ENCODE data around the gene CTBP2.
A peak's percentile ranks its signal among the peaks of the same experiment; 100 is the strongest.

The CTBP2 gene

GRCh38 chr10:125103466-125103865 lies 56.9 kb downstream of the CTBP2 start:
- no peak for TF ChIP-seq CTCF (IDR thresholded peaks at IDR 0.05; ENCODE audit: low read depth, low read length)
- DNase-seq (ENCODE audit: low read depth in 2 of 2), result no peak

GRCh38 chr10:125102821-125103220 lies 57.5 kb downstream of the CTBP2 start:
- no peak overlapping the region for H3K4me3 ChIP-seq (replicated peaks in 1 of 2; ENCODE audit: low read depth in 2 of 2, low read length in 2 of 2)

More at GRCh38 chr10:125103466-125103865, 56.9 kb downstream of the CTBP2 start:
- no peak overlapping the region for H3K4me3 ChIP-seq (replicated peaks in 1 of 2; ENCODE audit: low read depth in 2 of 2, low read length in 2 of 2)

DNA sequence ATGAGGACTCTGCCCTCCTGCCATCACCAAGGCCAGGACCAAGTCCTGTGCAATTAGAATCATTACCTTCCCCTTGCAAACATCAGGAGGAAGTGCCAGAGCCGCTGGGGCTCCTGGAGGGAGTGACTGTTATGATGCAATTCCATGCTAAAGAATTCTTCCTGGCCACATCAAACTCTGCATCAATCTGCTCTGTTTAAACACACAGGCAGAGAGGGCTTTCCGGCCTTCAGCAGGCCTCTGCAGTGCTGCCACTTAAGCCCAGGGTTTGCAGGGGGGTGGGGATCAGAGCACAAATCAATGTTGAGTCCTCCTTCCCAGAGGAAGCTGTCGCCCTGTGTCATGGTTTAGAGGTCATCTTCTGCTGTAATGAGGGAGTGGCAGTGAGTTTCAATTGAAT lies 58.1 kb downstream of the CTBP2 start:
- no peak for TF ChIP-seq CTCF (IDR thresholded peaks at IDR 0.05; ENCODE audit: low read depth, low read length)
- H3K4me3 ChIP-seq (replicated peaks in 1 of 2; ENCODE audit: low read depth in 2 of 2, low read length in 2 of 2), result no peak overlapping the region
- peak; percentile 61 to 66 for DNase-seq (ENCODE audit: low read depth in 2 of 2)

More at GRCh38 chr10:125102821-125103220, 57.5 kb downstream of the CTBP2 start:
- no peak for DNase-seq (ENCODE audit: low read depth in 2 of 2)
- TF ChIP-seq CTCF (IDR thresholded peaks at IDR 0.05; ENCODE audit: low read depth, low read length), result no peak

DNA sequence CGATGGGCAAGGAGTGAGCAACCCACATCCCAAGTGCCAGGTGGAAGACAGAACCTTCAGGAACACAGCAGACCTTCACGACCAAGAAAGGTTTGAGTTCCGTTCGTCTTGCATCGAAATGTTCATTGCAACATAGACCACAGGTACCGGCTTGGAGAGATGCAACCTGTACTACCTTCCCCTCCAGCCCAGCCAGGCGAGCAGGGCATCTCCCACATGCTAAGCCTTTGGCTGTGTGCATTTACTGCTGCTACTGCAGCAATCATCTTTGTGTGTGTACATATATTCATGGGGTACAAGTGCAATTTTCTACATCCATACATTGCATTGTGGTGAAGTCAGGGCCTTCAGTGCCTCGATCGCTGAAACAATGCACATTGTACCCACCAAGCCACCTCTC lies 58.8 kb downstream of the CTBP2 start:
- no peak overlapping the region for H3K4me3 ChIP-seq (replicated peaks in 1 of 2; ENCODE audit: low read depth in 2 of 2, low read length in 2 of 2)
- TF ChIP-seq CTCF (IDR thresholded peaks at IDR 0.05; ENCODE audit: low read depth, low read length), result no peak
- DNase-seq (ENCODE audit: low read depth in 2 of 2), result no peak

DNA sequence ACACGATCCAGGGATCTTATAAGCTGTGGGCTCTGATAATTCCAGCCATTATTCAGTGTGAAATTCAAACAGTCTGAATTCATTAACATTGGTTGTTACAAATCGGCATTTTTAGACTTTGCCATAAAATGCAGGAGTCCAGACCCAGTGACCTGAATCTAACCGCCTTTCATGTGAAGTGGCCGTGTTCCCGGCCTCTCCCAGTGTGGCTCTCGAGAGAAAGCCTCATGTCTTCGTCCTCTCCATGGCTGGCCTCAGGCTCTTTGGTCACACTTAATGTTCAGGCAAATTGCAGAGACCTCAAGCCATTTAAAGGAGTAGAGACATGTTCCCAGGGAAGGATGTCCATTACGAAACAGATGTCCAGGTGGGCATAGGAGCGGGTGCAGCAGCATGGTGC lies 59.3 kb downstream of the CTBP2 start:
- TF ChIP-seq CTCF (IDR thresholded peaks at IDR 0.05; ENCODE audit: low read depth, low read length), result no peak
- no peak for DNase-seq (ENCODE audit: low read depth in 2 of 2)
- no peak overlapping the region for H3K4me3 ChIP-seq (replicated peaks in 1 of 2; ENCODE audit: low read depth in 2 of 2, low read length in 2 of 2)

DNA sequence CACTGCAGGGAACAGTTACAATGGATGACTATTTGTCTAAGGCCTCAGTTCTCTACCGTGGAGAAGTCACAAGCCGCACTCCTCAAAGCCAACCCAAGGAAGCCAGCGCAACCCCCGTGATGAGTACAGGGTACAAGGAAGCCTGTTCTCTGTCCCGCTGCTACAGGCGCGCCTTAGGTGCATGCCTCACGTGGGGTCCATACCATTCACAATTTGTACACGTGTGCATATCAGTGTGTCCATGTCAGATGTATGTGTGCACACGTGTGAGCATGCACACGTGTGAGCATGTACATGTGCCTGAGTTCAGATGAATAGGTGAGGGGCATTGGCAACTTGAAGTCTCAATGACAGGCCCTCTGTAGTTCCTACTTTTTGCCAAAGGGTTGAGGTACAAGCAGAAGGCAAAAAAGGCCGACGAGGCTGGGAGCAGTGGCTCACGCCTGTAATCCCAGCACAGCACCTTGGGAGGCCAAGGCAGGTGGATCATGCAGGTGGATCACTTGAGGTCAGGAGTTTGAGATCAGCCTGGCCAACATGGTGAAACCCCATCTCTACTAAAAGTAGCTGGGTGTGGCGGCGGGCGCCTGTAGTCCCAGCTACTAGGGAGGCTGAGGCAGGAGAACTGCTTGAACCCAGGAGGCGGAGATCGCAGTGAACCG lies 62.8 kb downstream of the CTBP2 start:
- no peak overlapping the region for H3K4me3 ChIP-seq (replicated peaks in 1 of 2; ENCODE audit: low read depth in 2 of 2, low read length in 2 of 2)
- DNase-seq (ENCODE audit: low read depth in 2 of 2), result no peak
- no peak for TF ChIP-seq CTCF (IDR thresholded peaks at IDR 0.05; ENCODE audit: low read depth, low read length)

DNA sequence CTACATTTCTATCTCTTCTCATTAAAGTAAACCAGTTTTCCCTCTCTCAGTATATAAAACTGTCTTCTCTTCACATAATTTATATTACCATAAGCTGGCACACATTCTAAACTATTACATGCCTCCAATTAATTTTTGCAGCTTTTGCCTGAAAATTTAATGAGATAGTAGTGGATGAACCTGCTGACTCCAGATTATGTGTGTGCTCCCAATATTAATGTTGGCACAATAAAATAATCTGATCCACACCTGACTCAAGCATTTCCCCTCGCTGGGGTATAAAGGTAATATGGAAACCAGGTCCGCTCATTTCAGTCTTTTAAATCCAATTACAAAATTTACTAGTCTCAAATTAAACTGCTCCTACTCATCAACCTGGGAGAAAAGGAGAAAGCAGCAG lies 63.4 kb downstream of the CTBP2 start:
- no peak overlapping the region for H3K4me3 ChIP-seq (replicated peaks in 1 of 2; ENCODE audit: low read depth in 2 of 2, low read length in 2 of 2)
- DNase-seq (ENCODE audit: low read depth in 2 of 2), result no peak
- no peak for TF ChIP-seq CTCF (IDR thresholded peaks at IDR 0.05; ENCODE audit: low read depth, low read length)
